ENCODE measurements around the gene DGKG.

The DGKG gene

DNA sequence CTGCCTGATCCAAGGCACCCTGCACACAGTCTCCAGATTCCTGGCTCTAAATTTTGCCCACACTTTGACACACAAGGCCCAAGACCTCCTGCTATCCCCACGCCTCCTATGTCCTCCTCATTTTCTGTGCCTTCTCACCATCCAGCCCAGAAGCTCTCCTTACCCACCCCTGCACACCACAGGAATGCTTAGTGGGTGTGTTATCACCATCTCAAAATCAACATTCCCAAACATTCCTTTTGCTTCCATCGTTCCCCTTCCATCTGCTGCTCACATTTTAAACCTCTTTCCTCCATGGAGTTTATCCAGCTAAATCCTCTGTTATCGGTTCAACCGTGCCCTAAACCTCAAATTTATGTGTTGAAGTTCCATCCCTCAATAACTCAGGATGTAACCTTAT lies 43.9 kb downstream of the DGKG start:
- DNase-seq (ENCODE audit: extremely low read depth, low read depth) = no peak
- TF ChIP-seq, protein P1, sequence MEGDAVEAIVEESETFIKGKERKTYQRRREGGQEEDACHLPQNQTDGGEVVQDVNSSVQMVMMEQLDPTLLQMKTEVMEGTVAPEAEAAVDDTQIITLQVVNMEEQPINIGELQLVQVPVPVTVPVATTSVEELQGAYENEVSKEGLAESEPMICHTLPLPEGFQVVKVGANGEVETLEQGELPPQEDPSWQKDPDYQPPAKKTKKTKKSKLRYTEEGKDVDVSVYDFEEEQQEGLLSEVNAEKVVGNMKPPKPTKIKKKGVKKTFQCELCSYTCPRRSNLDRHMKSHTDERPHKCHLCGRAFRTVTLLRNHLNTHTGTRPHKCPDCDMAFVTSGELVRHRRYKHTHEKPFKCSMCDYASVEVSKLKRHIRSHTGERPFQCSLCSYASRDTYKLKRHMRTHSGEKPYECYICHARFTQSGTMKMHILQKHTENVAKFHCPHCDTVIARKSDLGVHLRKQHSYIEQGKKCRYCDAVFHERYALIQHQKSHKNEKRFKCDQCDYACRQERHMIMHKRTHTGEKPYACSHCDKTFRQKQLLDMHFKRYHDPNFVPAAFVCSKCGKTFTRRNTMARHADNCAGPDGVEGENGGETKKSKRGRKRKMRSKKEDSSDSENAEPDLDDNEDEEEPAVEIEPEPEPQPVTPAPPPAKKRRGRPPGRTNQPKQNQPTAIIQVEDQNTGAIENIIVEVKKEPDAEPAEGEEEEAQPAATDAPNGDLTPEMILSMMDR (IDR thresholded peaks at IDR 0.05; ENCODE audit: low read depth, low read length) = no peak

DNA sequence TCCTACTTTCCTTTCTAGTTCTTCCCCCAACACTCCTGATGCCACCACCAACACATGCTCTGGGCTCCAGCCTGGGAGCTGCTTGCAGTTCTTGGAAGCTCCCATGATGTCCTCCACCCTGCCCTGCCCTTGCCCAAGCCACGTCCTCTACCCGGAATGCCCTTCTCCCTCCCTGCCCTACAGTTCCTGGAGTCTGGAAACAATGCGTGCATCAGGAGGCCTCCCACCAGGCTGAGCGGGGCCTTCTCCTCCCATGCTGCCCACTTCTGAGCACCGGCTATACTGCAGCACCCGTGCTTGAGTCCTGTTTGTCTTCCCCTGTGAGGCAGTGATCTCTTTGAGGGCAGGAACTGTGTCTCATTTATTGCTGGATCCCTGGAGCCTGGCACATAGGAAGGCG lies 44.6 kb downstream of the DGKG start:
- no peak for DNase-seq (ENCODE audit: extremely low read depth, low read depth)
- TF ChIP-seq, protein P1 (IDR thresholded peaks at IDR 0.05; ENCODE audit: low read depth, low read length) = no peak

DNA sequence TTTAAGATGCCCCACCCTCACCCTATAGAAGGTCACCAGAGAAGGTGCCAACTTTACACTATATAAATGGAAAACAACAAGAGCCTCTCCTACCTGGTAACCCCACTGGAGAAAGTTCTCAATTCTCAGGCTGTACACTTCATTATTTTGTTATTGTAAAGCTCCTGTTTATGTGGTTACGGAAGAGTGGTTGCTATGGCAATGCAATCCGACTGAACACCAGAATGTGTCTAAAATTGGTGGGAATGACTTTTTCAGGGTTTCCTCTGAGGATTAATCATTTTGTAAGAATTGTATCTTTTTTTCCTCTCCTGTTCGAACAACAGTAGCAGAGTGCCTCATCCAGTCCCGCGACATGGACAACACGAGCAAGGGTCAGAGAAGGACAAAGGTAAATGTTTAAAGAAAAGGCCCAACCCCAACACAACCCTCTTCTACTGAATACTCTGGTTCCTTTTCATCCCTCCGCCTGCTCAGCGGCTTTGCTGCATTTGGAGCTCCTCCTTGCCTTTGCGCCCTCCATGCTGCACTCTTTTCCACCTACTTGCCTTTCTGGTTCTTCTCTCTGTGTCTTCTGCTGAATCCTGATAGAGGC lies 45.3 kb downstream of the DGKG start:
- no peak for DNase-seq (ENCODE audit: extremely low read depth, low read depth)
- TF ChIP-seq, protein P1 (IDR thresholded peaks at IDR 0.05; ENCODE audit: low read depth, low read length) = no peak

DNA sequence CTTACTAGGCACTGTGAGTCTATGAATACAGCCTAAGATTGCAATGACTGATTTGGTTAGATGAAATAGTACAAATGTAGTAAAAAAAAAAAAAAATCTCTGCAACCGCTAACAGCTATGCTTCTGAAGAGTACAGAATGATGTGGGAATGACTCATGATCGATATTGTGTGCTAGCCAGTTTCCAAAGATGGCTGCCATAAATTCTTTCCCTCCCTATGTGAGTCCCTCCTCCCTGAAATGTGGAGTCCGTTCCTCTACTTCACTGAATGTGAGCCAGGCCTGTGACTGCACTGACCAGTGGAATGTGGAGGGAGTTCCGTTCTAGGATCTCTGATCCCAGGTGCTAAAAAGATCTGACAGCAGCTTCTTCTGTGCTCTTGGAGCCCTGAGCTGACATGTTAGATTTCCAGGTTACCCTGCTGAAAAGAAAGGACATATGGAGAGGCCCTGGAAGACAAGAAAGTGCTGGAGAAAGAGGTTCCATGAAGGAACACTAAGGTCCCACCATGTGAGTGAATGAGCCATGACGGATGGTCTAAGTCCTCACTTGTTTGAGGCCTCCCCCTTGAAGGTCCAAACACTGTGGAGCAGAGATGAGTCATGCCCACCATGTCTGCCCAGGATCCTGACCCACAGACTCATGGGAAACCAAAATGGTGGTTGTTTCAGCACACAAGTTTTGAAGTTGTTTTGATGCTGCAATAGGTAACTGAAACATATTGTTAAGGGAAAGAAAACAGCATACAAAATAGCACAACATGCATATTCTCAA lies 46.3 kb downstream of the DGKG start:
- TF ChIP-seq, protein P1 (IDR thresholded peaks at IDR 0.05; ENCODE audit: low read depth, low read length) = no peak
- DNase-seq (ENCODE audit: extremely low read depth, low read depth) = no peak

DNA sequence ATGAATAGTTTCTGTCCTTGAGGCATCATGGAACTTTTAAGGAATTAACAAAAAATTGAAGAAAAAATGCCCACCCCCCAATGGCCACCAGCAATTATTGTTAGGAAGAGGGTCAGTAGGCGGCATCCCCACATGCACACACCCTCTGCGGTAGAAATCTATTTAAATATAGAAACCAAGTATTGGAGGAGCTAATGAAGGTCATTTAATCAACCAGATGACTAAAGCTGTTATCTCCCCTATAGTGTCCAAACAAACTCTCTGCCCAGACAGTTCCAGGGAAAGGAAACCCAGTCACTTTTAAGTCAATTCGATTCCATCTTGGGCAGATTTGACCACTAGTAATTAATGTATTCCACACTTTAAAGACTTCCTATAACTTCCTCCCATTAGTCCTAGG lies 47.1 kb downstream of the DGKG start:
- DNase-seq (ENCODE audit: extremely low read depth, low read depth) = no peak
- TF ChIP-seq, protein P1 (IDR thresholded peaks at IDR 0.05; ENCODE audit: low read depth, low read length) = no peak

DNA sequence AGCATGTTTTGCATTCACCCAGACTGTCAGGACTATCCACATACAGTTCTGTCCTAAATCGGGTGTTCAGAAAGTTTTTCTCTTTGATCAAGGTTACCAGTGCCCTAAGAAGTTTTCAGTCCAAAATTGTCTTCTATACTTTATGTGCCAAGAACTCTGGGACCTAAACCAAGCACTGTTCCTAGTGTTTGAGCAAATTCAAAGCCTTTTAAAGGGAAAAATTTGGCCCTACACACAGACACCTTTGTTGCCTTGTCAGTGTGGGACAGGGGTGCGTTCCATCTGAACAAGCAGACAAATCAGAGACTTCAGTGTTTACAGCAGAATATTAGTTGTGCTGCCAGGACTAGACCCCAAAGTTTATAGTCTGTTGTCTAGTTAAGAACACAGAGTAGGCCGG lies 50.6 kb downstream of the DGKG start:
- TF ChIP-seq, protein P1 (IDR thresholded peaks at IDR 0.05; ENCODE audit: low read depth, low read length) = no peak
- DNase-seq (ENCODE audit: extremely low read depth, low read depth) = no peak

DNA sequence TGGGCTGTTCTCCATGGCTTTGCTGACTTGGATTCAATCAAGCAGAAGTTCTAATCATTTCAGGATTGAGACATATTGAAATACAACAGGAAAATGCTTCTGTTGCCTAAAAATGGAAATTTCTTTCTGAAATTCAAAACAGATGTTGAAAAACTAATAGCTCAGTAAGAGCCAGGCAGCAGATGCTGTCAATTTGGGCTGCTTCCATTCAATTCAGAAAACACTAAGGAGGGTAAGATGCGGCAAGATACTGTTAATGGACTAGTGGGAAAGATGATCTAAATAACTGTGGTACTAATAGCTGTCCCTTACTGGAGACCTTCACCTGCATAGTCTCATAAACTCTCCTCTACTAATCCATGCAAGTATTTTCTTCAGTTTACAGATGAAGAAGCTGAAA lies 53.5 kb downstream of the DGKG start:
- TF ChIP-seq, protein P1 (IDR thresholded peaks at IDR 0.05; ENCODE audit: low read depth, low read length) = no peak
- DNase-seq (ENCODE audit: extremely low read depth, low read depth) = no peak

All from AG09319 (cell line).